Cortex of kidney (tissue), 1 donor: ENCODE data around the gene ADGRB3.
"Not testable (repeated sequence)": the region's sequence is repeated elsewhere in the genome, so short reads cannot be mapped to it uniquely, and the experiment has no call there.

Source experiments
- DNase-seq: peaks from one replicate; lab custom pipeline; 2025; lab: John Stamatoyannopoulos, UW

The ADGRB3 gene

DNA sequence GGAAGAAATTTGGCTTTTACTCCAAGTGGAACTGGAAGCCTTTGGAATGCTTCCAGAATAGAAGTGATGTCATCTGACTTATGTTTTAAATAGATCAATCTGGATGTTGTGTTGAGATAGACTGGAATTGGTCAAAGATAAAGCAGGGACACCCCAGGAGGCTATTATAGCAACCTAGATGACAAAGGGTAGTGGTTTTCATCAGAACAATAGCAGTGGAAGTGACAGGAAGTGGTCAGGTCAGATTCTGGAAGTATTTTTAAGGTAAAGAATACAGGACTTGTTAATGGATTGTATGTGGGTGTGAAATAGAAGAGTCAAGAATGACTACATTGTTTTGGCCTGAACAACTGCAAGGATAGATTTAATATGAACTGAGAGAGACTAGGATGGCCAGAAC, 191.4 kb downstream of the ADGRB3 start:
- no peak for DNase-seq

DNA sequence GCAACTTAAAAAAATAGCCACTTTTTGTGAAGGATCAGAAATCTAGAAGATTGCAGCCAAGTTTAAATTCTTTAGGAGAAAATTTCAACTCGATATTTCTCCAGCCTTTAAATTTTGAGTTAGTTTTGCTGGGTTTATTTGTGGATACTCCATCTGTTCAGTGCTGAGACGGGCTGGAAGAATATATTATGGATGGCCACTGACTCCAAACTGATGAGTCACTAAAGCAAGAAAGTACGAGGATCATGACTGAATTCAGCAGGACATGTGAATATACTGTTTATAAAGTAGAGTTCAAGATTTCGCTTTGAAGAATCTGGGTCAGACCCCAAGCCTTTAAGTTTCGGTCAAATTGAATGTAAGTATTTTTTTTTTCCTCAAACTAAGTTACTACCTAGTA, 199.5 kb downstream of the ADGRB3 start:
- DNase-seq, result no peak

DNA sequence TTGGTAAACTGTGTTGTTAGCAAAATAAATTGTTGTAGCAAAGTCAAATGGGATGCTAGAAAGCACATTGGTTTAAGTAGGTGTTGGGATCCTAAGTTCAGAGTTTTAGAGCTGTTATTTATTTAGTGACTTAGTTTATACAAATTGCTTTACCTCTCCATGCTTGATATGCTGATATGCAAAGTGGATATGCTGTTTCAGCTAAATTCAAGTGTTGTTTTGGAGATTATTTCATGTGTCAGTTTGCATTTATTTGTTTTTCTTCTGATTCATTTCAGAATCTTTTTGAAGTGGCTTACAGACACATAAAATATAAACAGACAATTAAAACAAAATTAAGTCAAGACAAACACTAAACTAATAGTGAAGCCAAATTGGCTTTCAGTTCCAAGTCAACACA, 203.5 kb downstream of the ADGRB3 start:
- DNase-seq, result no peak

DNA sequence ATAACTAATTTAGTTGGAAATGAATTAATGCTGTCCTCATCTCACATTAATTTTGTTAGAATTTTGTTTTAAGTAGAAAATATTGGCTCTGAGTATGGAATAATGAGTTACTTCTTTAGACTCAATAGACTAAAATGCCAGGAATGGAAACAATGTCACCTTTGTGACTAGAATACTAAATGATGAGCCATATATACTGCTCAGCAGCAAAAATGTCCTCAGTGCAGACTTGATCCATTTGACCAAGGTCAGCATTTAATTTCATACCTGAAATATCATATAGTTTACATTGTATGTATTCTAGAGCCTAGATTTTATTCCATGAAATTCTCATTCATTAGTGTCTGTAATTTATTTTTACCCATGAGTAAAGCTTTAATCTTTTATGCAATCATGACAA, 217.7 kb downstream of the ADGRB3 start:
- DNase-seq, result no peak

DNA sequence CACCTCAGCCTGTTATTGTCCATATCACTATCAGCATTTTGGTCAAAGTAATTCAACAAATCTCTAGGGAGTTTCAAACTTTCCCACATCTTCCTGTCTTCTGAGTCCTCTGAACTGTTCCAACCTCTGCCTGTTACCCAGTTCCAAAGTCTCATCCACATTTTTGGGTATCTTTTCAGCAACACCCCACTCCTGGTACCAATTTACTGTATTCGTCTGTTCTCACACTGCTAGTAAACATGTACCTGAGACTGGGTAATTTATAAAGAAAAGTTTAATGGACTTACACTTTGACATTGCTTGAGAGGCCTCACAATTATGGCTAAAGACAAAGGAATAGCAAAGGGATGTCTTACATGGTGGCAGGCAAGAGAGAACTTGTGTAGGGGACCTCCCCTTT, 224.2 kb downstream of the ADGRB3 start:
- no peak for DNase-seq

DNA sequence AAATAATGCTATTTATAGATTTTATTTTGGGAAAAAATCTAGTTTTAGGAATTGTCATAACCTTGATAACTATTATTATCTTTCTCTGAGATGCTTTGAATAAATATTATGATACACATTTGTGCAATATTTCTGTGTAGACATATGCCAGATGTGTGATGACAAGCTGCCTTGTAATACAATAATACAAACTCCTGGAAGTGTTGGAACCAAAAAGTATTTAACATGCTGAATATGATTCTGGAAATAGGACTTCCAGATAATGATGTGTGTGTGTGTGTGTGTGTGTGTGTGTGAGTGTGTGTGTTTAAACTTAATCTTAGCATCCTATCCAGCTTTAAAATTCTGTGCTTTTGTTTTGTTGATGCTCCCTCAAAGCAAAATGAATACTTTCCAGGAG, 233.6 kb downstream of the ADGRB3 start:
- DNase-seq, result no peak

DNA sequence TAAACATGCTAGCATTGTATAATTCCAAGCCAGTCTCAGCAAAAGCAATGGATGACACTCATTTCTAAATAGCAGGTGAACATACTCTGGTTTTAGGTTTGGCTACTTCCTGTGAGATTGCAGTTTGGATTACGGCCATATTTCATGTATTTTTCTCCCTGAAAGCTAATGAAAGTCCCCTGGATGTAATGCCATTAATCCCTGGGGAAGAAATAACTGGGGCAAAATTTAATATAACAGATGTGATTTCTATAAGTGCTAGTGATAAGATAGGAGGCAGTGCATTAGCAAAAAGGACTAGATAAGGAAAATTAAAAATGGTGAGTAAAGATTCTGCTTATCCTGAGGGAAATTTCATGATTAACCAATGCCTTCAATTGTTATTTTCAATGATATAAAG, 238.2 kb downstream of the ADGRB3 start:
- no peak for DNase-seq

DNA sequence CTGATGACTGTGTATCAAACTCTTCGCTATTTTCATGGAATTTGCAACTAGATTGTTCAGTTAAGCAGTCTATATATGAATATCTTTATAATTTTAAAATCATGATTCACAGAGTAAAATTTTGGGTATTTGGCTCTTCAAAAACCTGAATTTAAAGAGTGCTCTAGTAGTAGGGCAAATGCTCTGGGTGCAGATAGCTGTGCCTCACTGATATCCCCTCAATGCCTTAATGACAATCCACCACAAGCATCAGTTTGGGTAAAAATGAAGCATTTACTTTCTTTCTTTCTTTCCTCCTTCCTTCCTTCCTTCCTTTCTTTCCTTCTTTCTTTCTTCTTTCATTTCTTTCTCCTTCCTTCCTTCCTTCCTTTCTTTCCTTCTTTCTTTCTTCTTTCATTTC, 239.7 kb downstream of the ADGRB3 start:
- no peak for DNase-seq

DNA sequence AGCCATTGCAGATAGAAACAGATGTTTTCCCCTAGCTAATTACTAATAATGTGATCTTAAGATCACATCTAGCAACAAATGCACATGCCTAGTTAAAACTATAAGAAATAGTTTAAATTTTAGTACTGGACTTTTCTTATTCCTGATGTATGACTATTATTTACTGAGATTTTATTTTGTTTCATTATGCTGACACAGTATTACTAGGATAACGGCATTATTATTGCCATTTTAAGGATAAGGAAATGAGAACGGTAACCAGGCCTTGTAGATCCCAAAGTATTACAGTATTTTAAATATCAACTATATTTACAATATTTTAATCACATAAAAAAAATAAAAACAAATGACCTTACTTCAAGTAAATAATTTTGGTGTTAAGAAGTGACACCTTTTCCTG, 240.3 kb downstream of the ADGRB3 start:
- DNase-seq, result no peak

DNA sequence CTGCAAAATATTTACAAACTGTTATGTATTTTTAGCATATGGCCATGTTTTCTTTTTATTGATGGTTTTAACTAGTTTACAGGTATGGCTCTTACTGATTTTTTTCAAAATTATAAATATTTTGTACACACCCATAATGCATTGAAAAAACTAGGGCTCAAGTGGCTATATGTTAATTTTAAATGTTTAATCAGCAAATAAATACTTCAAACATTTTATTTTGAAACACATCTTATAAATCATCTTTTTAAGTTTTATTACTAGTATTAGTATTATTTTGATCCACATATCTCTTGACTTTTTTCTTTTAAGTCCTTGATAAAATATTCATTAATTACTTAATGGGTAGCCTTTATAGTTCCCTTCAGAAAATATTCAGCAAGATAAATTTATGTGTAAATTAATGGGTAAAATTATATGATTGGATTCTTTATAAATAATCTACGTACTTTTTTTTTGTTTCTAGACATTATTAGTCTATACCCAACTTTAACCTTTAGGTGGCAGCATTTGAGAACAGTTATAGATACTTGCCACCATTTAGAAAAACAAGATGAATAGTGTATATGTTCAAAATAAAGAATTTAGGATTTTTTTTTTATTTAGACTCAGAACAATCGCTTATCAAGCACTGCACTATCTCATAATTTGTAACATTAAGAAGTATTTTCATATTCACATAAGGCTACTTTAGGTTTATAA, 241.9 kb downstream of the ADGRB3 start:
- DNase-seq, result no peak

DNA sequence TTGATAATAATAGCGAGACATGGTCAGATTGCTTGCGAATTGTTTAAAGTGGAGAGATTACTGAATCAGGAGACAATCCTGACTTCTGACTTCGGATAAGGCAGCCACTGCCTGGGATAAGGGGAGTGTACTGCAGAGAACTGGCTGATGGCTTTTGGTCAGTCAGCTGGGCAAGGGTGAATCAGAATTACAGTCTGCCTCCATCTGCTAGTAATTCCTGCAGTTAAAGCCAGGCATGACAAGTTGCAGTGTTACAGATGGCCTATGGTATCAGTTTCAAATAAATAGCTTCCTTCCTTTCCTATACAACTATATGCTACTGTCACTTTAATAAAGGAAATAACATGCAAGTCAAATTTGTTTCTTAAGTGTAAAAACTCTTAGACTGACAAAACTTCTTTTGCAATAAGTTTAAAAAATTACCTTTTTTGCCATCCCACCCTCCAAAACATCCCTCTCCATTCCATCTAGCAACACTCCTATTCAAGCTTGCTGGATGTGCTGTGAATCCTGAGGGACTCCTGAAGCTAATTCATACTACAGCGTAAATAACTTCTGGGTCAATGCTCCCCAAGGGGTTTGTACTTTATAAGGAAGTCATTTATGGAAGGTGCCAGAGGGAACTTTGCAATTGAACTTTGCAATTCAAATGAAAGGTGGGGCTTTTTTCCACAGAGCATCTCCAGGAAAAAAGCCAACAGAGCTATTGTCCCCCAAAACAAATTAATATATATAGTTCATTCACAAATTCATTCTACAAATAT, 245.2 kb downstream of the ADGRB3 start:
- DNase-seq, result no peak

DNA sequence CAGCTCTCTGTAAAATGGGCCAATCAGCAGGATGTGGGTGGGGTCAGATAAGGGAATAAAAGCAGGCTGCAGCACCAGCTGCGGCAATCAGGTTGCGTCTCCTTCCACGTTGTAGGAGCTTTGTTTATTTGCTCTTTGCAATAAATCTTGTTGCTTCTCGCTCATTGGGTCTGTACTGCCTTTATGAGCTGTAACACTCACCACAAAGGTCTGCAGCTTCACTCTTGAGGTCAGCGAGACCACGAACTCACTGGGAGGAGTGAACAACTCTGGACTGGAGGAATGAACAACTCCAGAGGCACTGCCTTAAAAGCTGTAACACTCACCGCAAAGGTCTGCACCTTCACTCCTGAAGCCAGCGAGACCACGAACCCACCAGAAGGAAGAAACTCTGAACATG, 248.2 kb downstream of the ADGRB3 start:
- DNase-seq, result not testable (repeated sequence)

DNA sequence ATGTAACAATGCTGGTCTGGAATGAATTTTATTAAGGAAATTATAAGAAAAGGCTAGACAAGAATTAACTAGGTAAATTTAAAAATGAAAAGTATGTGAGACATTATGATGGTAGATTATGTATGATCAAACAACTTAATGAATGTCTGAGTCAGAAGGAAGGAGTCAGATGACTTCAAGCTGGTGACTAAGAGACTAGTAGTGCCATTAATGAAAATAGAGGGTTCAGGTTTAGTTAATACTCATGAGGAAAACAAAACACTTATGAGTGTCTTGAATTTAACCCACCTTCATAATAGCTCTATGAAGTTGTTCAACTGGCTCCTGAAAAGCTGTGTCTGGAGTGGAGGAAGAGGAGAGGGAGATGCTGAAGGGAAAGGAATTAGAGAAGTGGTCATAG, 256.3 kb downstream of the ADGRB3 start:
- DNase-seq, result no peak

DNA sequence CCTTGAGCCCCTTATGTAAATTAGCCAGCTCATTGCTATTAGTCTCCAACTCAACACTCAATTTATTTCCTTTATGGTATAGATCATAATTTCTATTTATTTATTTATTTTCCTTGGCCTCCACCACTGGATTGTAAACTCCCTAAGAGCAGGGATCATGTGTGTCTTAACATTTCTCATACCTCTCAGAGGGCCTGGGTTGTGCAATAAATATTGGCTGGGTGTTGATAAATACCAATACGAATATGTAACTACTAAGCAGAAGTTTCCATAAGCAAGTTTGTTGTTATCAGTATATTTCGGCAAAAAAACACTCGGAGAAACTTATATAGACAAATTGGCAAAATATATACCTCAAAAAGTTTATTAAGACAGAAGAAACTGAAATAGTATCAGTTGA, 257.4 kb downstream of the ADGRB3 start:
- no peak for DNase-seq

DNA sequence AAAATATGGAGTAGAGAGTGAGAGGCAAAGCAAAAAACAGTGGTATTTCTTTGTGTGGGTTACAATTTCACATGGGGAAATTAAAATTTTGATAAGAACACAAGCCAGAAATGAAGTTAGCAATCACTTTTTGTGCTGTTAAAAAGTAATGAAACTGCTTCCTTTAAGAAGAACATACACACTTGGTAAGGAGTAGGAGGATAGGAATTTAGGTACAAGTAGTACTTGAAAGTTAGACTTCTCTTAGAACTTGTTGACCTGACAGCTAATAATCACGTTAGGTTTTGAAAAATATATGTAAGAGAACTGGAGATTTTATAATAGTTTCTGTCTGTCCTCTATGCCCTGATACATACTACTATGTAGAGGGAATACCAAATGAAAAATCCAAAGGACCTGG, 260.8 kb downstream of the ADGRB3 start:
- DNase-seq, result no peak

DNA sequence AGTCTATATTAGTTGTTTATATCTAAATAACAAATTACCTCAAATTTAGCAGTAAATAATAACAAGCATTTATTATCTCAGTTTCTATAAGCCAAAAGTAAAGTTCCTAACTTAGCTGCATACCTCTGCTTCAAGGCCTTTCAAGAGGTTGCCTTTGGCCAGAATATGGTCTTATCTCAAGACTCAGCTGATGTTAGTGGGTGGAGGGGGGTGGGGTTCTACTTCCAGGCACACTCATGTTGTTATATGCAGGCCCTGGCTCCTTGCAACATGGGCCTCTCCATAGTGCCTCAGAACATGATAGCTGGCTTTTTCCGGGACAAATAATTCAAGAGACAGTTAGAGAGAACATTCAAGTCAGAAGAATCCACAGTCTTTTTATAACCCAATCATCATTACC, 266.0 kb downstream of the ADGRB3 start:
- DNase-seq, result no peak

DNA sequence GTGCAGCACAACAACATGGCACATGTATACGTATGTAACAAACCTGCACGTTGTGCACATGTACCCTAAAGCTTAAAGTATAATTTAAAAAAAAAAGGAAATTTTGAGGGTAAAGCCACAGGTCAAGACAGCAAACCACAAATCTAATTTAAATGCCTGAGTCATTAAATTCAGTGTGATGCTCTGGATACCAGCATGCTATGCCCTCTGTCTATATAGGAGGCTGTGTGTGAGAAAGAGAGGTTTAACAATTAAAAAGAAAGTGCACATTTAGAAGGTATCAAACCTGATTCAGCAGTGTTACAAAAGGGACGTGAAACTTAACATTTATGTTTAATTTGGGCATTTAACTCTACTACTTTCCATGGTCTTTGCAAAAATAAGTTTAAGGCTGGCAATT, 276.3 kb downstream of the ADGRB3 start:
- no peak for DNase-seq

DNA sequence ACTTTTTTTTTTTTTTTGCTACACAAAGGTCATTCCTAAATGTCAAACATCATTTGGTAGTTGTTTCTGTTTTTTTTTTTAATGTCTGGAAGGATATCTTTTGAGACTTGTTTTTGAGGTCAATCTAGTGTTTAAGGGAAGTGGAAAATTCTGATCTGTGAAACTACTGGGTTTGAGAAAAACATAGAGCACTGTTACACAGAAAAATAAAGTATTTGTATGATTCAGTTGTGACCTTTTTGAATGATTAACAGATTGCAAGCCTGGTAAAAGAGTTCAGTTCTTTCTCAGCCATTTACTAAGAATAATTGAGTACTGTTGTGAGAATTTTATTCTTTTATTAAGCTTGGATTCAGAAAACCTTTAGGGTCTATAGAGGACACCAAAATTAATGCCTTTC, 276.7 kb downstream of the ADGRB3 start:
- no peak for DNase-seq

DNA sequence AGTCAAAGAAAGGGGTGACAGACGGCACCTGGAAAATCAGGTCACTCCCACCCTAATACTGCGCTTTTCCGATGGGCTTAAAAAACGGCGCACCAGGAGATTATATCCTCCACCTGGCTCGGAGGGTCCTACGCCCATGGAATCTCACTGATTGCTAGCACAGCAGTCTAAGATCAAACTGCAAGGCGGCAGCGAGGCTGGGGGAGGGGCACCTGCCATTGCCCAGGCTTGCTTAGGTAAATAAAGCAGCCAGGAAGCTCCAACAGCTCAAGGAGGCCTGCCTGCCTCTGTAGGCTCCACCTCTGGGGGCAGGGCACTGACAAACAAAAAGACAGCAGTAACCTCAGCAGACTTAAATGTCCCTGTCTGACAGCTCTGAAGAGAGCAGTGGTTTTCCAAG, 277.7 kb downstream of the ADGRB3 start:
- DNase-seq, result not testable (repeated sequence)

DNA sequence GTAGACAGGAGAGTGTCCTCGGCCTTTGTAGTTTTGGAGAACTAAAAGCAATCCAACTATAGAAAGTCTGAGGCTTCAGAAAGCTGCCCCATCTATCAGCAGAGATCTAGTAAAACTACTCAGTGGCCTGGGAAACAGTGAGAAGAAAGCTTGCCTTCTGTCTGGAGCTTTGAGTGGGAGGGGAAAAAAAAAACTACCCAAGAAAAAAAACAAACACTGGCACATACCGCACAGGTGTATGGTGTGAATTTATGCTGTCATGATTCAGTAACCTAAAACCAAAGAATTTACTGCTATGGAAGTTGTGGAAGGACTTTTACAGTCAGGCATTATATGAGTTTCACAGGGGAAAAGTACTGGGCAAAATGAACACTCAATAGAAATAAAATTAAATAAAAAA, 280.5 kb downstream of the ADGRB3 start:
- no peak for DNase-seq

DNA sequence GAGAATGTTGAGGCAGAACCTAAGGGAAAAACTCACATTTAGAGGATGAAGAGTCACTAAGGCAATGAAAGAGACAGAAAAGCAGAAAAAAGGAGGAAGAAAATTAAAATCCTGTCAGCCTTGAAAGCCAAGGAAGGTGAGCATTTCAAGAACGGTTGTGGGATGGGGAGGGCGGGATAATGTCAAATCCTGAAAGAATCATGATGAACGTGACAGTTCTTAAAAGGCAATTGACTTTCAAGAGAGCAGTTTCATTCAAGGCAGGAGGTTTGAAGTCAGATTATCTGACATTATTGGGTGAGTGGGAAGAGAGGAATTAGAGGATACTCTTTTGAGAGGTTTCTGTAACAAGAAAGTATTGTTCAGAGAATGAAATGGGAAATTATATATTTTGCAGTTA, 284.5 kb downstream of the ADGRB3 start:
- DNase-seq, result no peak

DNA sequence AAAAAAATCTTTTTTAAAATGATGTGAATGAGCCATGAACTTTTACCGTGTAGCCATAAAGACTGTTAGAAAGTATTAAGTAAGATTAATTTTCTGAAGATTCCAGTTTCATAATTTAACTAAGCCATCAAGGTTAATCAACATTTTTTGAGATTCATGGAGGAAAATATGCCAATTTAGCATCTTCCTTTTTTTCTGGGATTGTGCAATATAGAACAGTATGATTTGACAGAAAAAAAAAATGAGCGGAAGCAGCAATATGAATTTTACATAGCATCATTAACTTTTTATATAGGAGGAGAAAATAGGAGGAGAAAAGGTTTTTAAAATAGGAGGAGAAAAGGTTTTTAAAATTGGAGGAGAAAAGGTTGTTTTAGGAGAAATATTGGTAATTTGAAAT, 306.3 kb downstream of the ADGRB3 start:
- no peak for DNase-seq

DNA sequence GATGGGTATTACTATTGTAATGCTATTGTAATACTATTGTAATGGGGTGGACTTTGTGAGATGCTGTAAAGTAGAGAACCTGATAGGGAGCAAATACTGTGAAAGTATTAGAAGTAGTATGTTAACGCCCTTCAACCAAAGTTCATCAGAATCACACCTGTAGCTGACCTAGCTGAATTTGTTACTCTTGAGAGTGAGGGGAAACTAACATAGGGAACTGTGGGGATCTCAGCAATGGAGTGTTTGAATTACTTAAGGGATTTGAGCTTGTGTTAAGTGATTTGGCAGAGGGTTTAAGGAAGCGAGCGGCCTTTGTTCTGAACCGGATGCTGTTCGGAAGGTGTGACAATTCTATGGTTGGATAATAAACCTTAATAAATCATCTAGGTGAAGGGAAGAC, 312.6 kb downstream of the ADGRB3 start:
- no peak for DNase-seq

DNA sequence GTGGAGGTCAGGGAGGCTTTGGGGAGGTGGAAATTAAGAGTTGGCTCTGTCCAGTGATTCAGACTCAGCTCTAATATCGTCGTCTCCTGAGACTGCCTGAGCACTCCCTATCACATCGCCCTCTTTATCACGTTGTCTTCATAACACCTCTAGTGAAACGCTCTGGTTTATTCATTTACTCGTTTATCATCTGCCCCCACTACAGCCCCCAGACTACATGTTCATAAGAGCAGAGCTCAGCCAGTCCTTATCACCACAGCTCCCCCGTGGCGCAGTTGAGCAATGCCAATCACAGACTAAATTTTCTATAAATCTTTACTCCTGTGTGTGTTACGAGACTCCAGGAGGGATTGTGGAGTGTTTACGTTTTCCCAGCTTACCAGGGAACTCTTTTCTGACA, 316.2 kb downstream of the ADGRB3 start:
- DNase-seq, result no peak
